GM13977 (cell line): Measurements from ENCODE around the gene MECP2.

Experiments
- DNase-seq: peaks from one replicate; pipeline ENCODE4 v3.0.0; 2012; ENCODE audit warnings: low spot score
- CTCF ChIP-seq: IDR thresholded peaks from 2 replicates; pipeline ENCODE4 v1.5.1; 2012; ENCODE audit warnings: mild to moderate bottlenecking, control low read depth; ENCODE audit not compliant: insufficient read depth; ENCODE audit errors: extremely low read depth, missing control alignments
- in situ Hi-C: fragments of 300-500 bp; cut with MboI; formaldehyde crosslinking; loops from one replicate; pipeline ENCODE4 v1.12.0; 2022; ENCODE audit warnings: low sequenced_read_pairs, low pct_unique_long_range_greater_than_20kb, mixed read lengths, inconsistent platforms; ENCODE audit not compliant: unreplicated experiment

MECP2 gene

GRCh38 chrX:154138857-154139256 lies 41.3 kb upstream of the MECP2 start:
- in situ Hi-C loops: no loop called here
- DNase-seq: no peak
- no peak for TF ChIP-seq CTCF

- in situ Hi-C loops: no loop called here
- TF ChIP-seq CTCF: peak; percentile 71
- DNase-seq: peak; percentile 75
These were observed 39.2 kb upstream of the MECP2 start for GRCh38 chrX:154136627-154137161.

GRCh38 chrX:154135458-154136229 lies 38.1 kb upstream of the MECP2 start:
- in situ Hi-C loops: no loop called here
- DNase-seq: no peak
- TF ChIP-seq CTCF: no peak

GRCh38 chrX:154132366-154132765 lies 34.8 kb upstream of the MECP2 start:
- TF ChIP-seq CTCF: no peak
- in situ Hi-C loops: no loop called here
- DNase-seq: no peak

- TF ChIP-seq CTCF: no peak
- DNase-seq: no peak
- in situ Hi-C loops: no loop called here
These were observed 34.4 kb upstream of the MECP2 start for GRCh38 chrX:154131955-154132354.

- in situ Hi-C loops: no loop called here
- no peak for TF ChIP-seq CTCF
- DNase-seq: no peak
These were observed 28.6 kb upstream of the MECP2 start for GRCh38 chrX:154126101-154126500.
